C4-2B (cell line): ENCODE results near the gene PAXX.

Experiments
- ZFX ChIP-seq: fragments of 450-650 bp; IDR thresholded peaks from 2 replicates; pipeline ENCODE4 v1.6.1; 2017
- TF ChIP-seq, protein P1 (sequence below): fragments of 450-650 bp; conservative IDR thresholded peaks from 2 replicates; pipeline ENCODE4 v1.5.1; 2017; ENCODE audit warnings: mild to moderate bottlenecking

DNA sequence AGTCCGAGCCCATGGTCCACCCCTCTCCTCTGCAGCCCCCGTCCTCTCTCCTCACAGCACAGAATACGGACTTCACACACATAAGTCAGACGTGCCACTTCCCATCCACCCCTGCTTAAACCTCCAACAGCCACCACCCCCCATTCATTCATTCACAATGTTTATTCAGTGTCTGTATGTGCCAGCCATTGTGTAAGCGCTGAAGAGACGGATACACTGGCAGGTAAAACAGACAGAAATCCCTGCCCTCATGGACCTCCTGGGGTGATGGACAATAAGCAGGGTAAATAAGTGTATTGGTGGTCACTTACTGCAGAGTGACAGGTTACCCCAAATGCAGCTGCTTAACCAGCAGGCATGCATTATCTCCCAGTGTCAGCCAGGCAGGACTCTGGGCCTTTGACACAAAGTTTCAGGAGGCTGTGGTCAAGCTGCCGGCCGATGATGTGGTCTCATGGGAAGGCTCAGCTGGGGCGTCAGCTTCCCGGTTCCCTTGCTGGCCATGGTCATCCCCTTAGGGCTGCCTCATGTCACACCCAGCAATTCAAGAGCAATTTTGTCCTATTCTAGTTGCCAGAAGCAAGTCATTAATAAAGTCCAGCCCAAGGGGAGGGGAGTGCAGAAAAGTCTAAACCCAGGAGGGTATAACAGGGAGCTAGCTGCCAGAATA, 1.8 kb upstream of the PAXX start:
- TF ChIP-seq, protein P1, sequence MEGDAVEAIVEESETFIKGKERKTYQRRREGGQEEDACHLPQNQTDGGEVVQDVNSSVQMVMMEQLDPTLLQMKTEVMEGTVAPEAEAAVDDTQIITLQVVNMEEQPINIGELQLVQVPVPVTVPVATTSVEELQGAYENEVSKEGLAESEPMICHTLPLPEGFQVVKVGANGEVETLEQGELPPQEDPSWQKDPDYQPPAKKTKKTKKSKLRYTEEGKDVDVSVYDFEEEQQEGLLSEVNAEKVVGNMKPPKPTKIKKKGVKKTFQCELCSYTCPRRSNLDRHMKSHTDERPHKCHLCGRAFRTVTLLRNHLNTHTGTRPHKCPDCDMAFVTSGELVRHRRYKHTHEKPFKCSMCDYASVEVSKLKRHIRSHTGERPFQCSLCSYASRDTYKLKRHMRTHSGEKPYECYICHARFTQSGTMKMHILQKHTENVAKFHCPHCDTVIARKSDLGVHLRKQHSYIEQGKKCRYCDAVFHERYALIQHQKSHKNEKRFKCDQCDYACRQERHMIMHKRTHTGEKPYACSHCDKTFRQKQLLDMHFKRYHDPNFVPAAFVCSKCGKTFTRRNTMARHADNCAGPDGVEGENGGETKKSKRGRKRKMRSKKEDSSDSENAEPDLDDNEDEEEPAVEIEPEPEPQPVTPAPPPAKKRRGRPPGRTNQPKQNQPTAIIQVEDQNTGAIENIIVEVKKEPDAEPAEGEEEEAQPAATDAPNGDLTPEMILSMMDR = no peak
- no peak for TF ChIP-seq ZFX
